ENCODE measurements around the gene CRYBG1.
"Not testable (repeated sequence)": the region's sequence is repeated elsewhere in the genome, so short reads cannot be mapped to it uniquely, and the experiment has no call there.

CRYBG1 gene

DNA sequence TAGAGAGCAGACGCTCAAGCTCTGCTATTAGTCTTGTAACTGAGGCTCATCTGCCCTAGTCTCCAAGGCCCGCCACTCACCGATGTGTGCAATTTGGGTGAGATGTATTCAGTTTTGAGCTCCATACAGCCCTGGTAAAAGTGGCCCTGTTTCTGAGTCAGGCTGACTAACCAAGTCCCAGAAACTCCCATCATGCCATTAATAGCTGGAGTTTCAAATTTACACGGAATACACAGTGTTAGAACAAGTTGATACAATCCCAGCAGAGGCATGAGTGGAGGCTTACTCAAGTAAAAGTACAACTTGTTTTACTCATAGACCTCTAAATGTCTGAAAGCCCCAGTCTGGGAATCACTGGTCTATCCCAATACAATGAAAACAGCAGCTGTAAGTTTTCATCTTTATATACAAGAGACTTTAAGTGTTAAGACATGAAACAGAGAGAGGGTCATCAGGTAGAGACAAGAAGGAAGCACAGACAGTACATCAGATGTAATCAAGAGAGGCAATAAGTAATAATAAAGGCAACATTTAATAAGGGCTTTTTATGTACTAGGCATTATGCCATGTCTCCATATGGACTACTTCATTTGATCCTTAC, 226.4 kb downstream of the CRYBG1 start:
- no peak overlapping the region for H3K4me3 Mint-ChIP-seq
- H3K4me1 Mint-ChIP-seq (ENCODE audit: low read depth): no peaks in the 10 kb centered on the region
- H3K27ac Mint-ChIP-seq: no peak overlapping the region
- no peaks in the 10 kb centered on the region for H3K9me3 Mint-ChIP-seq
- H3K36me3 Mint-ChIP-seq (ENCODE audit: low read depth): peaks cover 25% of the 10 kb centered on the region
- no peaks in the 10 kb centered on the region for H3K27me3 Mint-ChIP-seq

DNA sequence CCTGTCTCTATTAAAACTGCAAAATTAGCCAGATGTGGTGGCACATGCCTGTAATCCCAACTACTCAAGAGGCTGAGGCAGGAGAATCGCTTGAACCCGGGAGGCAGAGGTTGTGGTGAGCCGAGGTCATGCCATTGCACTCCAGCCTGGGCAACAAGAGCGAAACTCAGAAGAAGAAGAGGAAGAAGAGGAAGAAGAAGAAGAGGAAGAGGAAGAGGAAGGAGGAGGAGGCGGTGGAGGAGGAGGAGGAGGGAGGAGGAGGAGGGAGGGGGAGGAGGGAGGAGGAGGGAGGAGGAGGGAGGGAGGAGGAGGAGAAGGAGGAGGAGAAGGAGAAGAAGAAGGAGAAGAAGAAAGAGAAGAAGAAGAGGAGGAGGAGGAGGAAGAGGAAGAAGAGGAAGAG, 228.4 kb downstream of the CRYBG1 start:
- H3K9me3 Mint-ChIP-seq; H3K27me3 Mint-ChIP-seq; H3K27ac Mint-ChIP-seq; H3K4me3 Mint-ChIP-seq; H3K4me1 Mint-ChIP-seq (ENCODE audit: low read depth): not testable (repeated sequence)
- peaks cover 20% of the 10 kb centered on the region for H3K36me3 Mint-ChIP-seq (ENCODE audit: low read depth)

DNA sequence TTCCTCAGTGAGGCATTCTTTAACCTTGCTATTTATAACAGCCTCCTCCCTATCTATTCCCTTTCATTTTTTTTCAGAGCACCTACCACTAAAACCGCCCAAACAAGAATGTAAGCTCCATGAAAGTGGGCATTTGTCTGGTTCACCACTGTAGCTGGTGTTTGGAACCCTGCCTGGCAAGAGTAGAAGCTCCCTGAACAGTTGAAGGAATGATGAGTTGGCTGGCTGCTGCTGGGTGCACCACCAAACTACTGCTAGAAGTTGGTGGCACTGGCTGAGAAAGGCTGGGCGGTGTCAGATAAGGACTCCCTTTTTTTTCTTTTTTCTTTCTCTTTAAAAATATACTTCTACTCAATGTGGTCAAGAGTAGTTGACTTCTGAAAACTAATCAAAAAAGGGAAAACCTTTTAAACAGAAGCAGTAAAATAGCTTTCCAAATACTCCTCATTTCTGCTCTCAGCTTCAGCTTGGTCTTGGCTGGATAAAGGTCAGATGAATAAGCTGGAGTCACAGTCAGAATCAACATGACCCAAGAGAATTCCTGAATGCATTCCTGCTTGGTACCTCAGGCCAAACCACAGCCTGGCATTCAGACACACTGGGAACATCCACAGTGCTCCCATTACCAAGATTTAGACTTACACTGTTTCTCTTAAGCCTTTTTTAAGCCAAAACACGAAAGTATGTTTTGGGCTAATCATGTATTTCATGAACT, 230.8 kb downstream of the CRYBG1 start:
- H3K27ac Mint-ChIP-seq: no peak overlapping the region
- H3K4me3 Mint-ChIP-seq: no peak overlapping the region
- no peaks in the 10 kb centered on the region for H3K27me3 Mint-ChIP-seq
- H3K36me3 Mint-ChIP-seq (ENCODE audit: low read depth): peaks cover 20% of the 10 kb centered on the region
- no peaks in the 10 kb centered on the region for H3K4me1 Mint-ChIP-seq (ENCODE audit: low read depth)
- no peaks in the 10 kb centered on the region for H3K9me3 Mint-ChIP-seq

DNA sequence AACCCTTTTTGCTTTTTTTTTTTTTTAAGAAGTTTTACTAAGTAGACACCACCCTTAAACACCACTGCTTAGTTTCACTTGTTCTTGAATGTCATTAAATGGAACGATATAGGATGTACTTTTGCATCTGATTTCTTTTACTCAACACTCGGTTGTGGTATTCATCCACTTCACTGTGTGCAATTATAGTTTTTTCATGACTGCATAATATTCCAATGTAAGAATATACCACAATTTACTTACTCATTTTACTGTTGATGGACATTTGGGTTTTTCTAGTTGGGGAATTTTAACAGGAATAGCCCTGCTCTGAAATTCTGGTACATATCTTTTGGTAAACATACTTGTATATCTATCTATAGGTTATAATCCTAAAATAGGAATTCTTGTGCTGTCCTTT, 238.9 kb downstream of the CRYBG1 start:
- Mint-ChIP-seq H3K4me3 (no peak overlapping the region), H3K27me3 (no peaks in the 10 kb centered on the region), H3K9me3 (no peaks in the 10 kb centered on the region)

DNA sequence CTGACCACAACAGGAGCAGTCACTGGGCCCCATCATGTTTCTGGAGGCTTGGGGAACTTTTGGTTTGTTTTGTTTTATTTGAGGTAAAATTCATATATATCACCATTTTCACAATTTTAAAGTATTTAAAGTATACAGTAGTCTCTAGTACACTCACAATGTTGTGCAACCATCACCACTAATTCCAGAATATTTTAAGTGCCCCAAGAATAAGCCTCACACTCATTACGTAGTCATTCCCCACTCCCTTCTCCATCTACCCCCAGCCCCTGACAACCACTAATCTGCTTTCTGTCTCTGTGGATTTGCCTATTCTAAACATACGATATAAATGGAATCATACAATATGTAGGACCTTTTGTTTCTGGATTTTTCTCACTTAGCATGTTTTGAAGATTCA, 239.8 kb downstream of the CRYBG1 start:
- Mint-ChIP-seq H3K27me3 (no peaks in the 10 kb centered on the region), H3K9me3 (no peaks in the 10 kb centered on the region), H3K36me3 (ENCODE audit: low read depth) (peaks cover 29% of the 10 kb centered on the region), H3K4me3 (no peak overlapping the region), H3K27ac (no peak overlapping the region), H3K4me1 (ENCODE audit: low read depth) (no peaks in the 10 kb centered on the region)

More for the DNA sequence above, 238.9 kb downstream of the CRYBG1 start:
- Mint-ChIP-seq H3K27ac (no peak overlapping the region), H3K4me1 (ENCODE audit: low read depth) (no peaks in the 10 kb centered on the region), H3K36me3 (ENCODE audit: low read depth) (peaks cover 29% of the 10 kb centered on the region)

DNA sequence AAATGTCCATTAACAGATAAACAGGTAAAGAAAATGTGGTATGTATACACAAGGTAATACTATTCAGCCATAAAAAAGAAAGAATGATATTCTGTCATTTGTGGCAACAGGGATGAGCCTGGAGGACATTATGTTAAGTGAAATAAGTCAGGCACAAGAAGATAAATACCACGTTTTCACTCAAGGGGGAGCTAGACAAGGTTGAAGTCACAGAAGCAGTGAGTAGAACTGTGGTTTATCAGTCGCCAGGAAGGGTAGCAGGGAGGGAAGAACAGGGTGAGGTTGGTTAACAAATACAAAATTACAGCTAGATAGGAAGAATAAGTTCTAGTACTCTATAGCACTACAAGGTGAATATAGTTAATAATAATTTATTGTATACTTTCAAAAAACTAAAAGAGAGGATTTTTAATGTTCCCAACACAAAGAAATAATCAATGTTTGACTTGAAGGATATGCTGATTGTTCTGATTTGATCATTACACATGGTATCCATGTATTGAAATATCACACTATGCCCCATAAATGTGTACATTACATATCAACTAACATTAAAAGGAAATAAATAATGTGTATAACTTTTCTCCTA, 247.7 kb downstream of the CRYBG1 start:
- Mint-ChIP-seq H3K9me3 (no peaks in the 10 kb centered on the region), H3K36me3 (ENCODE audit: low read depth) (peaks cover 15% of the 10 kb centered on the region), H3K4me3 (no peak overlapping the region), H3K4me1 (ENCODE audit: low read depth) (peaks cover 9% of the 10 kb centered on the region), H3K27ac (no peak overlapping the region), H3K27me3 (no peaks in the 10 kb centered on the region)

DNA sequence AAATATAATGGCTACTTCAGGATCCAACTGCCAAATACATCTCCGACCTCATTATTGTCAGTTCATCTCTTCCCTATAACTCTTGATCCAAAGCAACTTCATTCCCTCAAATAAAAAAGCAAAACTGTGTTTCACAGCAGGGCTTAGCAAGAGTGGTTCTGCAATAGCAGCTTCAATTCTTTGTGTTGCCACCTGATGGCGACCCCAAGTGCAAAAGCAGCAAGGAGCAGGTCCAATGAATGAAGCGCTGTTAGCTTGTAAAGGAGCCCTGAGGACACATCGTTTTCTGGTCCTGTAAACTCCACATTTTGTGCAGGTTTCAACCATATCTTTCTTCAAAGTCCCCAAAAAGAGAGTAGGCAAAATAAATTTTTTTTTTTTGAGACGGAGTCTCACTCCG, 249.2 kb downstream of the CRYBG1 start:
- Mint-ChIP-seq H3K36me3 (ENCODE audit: low read depth) (peaks cover 21% of the 10 kb centered on the region), H3K4me3 (no peak overlapping the region), H3K9me3 (no peaks in the 10 kb centered on the region), H3K27ac (no peak overlapping the region), H3K4me1 (ENCODE audit: low read depth) (peaks cover 22% of the 10 kb centered on the region), H3K27me3 (no peaks in the 10 kb centered on the region)

DNA sequence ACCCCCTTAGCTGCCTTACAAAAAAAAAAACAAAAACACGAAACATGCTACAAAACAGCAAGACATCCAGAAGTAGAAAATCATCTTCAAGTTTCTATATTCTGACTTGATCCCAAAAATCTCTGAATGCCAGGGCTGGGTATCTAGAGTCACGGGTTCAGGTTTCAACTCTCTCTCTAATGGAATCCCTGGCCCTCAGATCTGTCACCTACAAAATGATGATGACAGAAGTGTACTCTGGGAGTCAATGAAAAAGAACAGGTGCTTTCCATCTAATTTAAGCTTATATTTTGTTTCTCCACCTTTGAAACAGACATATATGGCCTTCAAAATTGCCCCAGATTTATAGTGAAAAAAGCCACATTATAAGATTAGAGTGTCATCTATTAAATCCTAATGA, 250.5 kb downstream of the CRYBG1 start:
- Mint-ChIP-seq H3K27ac (no peak overlapping the region), H3K36me3 (ENCODE audit: low read depth) (peaks cover 21% of the 10 kb centered on the region), H3K9me3 (no peaks in the 10 kb centered on the region), H3K4me1 (ENCODE audit: low read depth) (peaks cover 22% of the 10 kb centered on the region), H3K4me3 (no peak overlapping the region), H3K27me3 (no peaks in the 10 kb centered on the region)

DNA sequence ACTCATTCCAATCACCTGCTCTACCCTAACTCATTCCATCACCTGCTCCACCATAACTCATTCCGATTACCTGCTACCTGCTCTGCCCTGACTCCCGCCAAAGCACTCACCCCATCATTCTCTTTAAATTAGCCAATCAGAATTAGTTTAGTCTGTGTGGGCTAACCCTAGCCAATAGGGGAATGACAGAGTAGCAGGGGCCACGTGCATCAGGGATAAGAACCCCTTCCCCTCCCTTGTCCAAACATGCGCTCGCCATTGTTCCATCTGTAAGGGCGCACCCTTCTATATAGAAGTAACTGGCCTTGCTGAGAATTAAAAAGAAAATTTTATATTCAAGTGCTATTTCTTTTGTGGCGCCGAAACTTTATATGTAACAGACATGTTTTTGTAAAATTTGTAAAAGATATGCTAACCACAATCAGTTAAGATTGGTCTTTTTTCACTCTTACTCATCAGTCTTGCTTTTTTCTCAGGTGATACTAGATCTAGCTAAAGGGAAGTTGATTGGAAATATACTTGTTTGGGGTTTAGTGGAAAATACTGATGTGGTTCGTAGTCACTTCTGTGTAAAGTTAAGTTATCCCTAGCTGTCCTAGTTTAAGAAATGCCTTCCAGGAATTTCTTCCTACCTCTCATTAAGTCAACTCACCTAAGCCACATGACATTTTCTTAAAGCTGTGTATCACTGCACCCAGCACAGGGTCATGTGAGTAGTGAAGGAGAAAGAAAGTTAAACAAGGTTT, 252.3 kb downstream of the CRYBG1 start:
- H3K9me3 Mint-ChIP-seq: no peaks in the 10 kb centered on the region
- peak overlapping the region; percentile 57 for H3K27ac Mint-ChIP-seq
- no peaks in the 10 kb centered on the region for H3K27me3 Mint-ChIP-seq
- peaks cover 22% of the 10 kb centered on the region for H3K4me1 Mint-ChIP-seq (ENCODE audit: low read depth)
- H3K4me3 Mint-ChIP-seq: no peak overlapping the region
- H3K36me3 Mint-ChIP-seq (ENCODE audit: low read depth): peaks cover 13% of the 10 kb centered on the region

DNA sequence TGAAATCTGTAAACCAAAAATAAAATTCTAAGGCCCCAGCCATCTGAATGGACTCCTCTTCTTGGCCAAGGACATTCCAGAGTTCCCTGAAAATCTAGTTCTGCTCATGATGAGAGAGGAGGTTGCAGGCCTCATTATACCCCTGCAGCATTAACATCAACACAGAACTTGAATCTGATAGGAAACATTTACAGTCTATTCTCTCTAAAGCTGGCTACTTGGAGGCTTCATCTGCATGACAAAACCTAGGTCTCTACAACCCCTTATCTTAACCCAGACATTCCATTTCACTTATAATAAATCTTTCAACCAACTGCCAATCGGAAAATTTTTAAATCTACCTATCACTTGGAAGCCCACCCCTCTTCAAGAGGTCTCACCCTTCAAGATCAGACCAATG, 253.1 kb downstream of the CRYBG1 start:
- Mint-ChIP-seq H3K4me1 (ENCODE audit: low read depth) (peaks cover 22% of the 10 kb centered on the region), H3K27ac (no peak overlapping the region), H3K4me3 (no peak overlapping the region), H3K36me3 (ENCODE audit: low read depth) (peaks cover 17% of the 10 kb centered on the region), H3K27me3 (no peaks in the 10 kb centered on the region), H3K9me3 (no peaks in the 10 kb centered on the region)

DNA sequence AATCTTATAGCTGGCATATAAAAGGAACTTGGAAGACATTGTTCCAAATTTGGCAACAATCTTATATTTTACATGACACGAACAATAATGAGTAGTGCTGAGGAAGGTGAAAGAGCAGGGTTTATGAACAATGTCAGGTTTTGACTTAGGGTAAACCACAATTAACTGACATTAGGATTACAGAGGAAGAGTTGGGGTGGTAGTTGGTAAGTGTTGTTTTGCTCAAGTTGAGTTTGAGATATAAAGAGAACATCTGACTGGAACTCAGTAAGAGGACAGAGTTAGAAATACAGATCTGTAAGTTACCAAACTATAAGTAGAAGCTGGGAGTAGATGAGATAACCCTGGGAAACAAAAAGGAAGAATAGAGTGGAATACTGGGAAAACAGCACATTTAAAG, 253.6 kb downstream of the CRYBG1 start:
- H3K27ac Mint-ChIP-seq: no peak overlapping the region

DNA sequence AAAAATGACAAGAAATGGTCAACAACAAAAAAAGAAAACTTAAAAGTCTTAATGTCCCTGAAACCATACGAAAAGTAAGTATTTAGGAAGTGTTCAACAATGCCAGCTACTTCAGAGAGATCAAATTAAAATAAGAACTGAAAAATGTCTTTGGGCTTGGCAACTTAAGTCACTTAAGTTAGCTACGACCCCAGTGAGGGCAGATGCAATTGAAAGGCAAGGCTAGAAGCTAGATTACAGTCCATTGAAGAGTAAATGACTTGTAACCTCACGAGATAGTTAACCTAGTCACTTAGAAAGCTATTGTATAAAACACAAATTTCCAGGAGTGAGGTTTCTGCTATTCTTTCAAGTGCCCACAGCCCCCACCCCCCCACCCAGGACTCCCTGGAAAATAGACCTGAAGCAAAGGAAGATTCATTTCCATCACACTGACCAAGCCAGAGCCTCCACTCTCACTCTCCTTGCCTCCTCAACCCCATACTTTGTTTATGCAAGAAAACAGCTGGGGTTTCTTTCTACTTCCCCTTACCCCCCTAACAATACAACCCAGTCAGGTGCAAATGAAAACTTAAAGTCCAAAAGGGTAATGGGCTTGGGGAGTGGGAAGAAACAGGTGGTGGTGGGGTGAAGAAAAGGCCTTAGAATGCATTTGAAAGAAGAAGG, 254.2 kb downstream of the CRYBG1 start:
- Mint-ChIP-seq H3K4me3 (no peak overlapping the region), H3K27ac (no peak overlapping the region), H3K4me1 (ENCODE audit: low read depth) (peaks cover 22% of the 10 kb centered on the region), H3K36me3 (ENCODE audit: low read depth) (peaks cover 23% of the 10 kb centered on the region), H3K27me3 (no peaks in the 10 kb centered on the region), H3K9me3 (no peaks in the 10 kb centered on the region)

More for the DNA sequence above, 253.6 kb downstream of the CRYBG1 start:
- Mint-ChIP-seq H3K36me3 (ENCODE audit: low read depth) (peaks cover 23% of the 10 kb centered on the region), H3K27me3 (no peaks in the 10 kb centered on the region), H3K4me3 (no peak overlapping the region), H3K9me3 (no peaks in the 10 kb centered on the region), H3K4me1 (ENCODE audit: low read depth) (peaks cover 22% of the 10 kb centered on the region)

DNA sequence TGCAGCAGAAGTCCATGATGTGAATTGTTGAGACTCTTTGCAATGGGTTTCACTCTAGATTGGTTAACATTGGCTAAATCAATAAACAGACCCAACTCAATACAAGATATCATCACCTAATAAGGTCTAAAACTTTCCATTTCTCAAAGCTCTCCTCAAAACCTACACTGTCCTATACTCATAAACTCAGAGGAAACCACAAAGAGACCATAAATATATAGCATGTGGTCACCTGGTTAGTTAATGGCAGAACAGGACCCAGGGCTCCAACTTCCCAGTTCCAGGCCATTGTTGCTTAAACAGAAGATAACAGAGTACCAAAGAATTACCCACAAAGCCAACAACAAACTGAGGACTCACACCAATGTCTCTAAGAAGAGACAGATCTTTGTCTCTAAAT, 256.8 kb downstream of the CRYBG1 start:
- H3K27ac Mint-ChIP-seq: no peak overlapping the region
- no peak overlapping the region for H3K4me3 Mint-ChIP-seq
- no peaks in the 10 kb centered on the region for H3K9me3 Mint-ChIP-seq
- H3K36me3 Mint-ChIP-seq (ENCODE audit: low read depth): peaks cover 27% of the 10 kb centered on the region
- peaks cover 22% of the 10 kb centered on the region for H3K4me1 Mint-ChIP-seq (ENCODE audit: low read depth)
- H3K27me3 Mint-ChIP-seq: no peaks in the 10 kb centered on the region

DNA sequence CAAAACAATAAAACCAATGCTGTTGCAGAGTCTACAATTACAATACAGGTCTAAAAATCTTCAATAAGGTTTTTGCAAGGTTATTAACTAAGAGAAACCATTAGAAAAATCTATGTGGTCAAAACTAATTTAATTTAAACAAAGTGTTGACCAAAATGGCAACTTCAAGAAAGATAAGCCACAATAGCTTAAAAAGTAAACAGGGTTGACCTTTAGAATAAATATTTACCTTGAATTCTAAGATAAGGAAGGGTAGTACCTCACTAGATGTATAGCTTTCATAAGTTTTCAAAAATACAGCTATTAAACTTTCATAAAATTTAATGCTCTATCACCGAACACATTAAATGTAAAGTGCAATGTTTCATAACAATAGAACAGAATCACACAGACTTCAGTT, 257.3 kb downstream of the CRYBG1 start:
- H3K27ac Mint-ChIP-seq: no peak overlapping the region
- no peak overlapping the region for H3K4me3 Mint-ChIP-seq
- peaks cover 17% of the 10 kb centered on the region for H3K4me1 Mint-ChIP-seq (ENCODE audit: low read depth)
- H3K27me3 Mint-ChIP-seq: no peaks in the 10 kb centered on the region
- H3K9me3 Mint-ChIP-seq: no peaks in the 10 kb centered on the region
- H3K36me3 Mint-ChIP-seq (ENCODE audit: low read depth): peaks cover 28% of the 10 kb centered on the region

DNA sequence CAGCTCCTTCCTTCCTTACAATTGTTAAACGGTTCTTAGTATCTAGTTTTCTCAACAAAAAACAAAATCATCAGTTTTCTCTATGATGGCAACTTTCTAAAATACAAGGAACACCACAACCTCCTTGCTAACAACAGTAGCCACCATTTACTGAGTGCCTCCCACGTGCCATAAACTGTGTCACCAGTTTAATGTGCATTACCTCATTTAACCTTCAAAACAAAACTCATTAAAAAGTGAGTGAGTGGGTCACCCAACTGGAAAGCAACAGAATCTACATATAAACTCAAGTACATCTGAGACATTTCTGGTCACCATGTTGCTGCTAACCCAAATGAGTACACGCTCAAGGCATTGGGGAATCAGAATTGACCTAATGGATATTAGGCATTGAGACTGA, 257.8 kb downstream of the CRYBG1 start:
- H3K4me1 Mint-ChIP-seq (ENCODE audit: low read depth): peaks cover 12% of the 10 kb centered on the region
- no peaks in the 10 kb centered on the region for H3K9me3 Mint-ChIP-seq
- H3K27me3 Mint-ChIP-seq: no peaks in the 10 kb centered on the region
- H3K4me3 Mint-ChIP-seq: no peak overlapping the region
- peaks cover 28% of the 10 kb centered on the region for H3K36me3 Mint-ChIP-seq (ENCODE audit: low read depth)
- no peak overlapping the region for H3K27ac Mint-ChIP-seq
